Forelimb muscle (tissue), 1 donor: ENCODE data around the gene MRPL16. TPM values are rescaled to one million over a fixed set of nuclear protein-coding genes. Genes with fewer than 3 reads are reported as not detected.
A peak's percentile ranks its signal among the peaks of the same experiment; 100 is the strongest.
"Not testable (repeated sequence)": the region's sequence is repeated elsewhere in the genome, so short reads cannot be mapped to it uniquely, and the experiment has no call there.

Experiments used
- DNase-seq: peaks from one replicate; pipeline ENCODE4 v3.0.0-alpha.2; 2013; ENCODE audit warnings: low read depth
- polyA plus RNA-seq: library from polyadenylated mRNA; unstranded; fragments of 120-200 nt; gene quantifications from one replicate; pipeline ENCODE4 v1.2.1, GENCODE V29; 2013; ENCODE audit not compliant: insufficient read length

Gene MRPL16
- polyA plus RNA-seq, 1 donor, result 31.6 TPM

- DNase-seq, result no peak
Observed at GRCh38 chr11:59812220-59812619, 1.6 kb upstream of the MRPL16 start.

GRCh38 chr11:59810911-59811259, 307 bp upstream of the MRPL16 start:
- no peak for DNase-seq

- DNase-seq, result no peak
Observed at GRCh38 chr11:59807047-59807610, 3.4 kb downstream of the MRPL16 start.

GRCh38 chr11:59804061-59804460, 6.5 kb downstream of the MRPL16 start:
- DNase-seq, result no peak

- DNase-seq, result peak; percentile 36
Observed at GRCh38 chr11:59802639-59803176, 7.9 kb downstream of the MRPL16 start.

- no peak for DNase-seq
Observed at GRCh38 chr11:59801981-59802638, 8.5 kb downstream of the MRPL16 start.

GRCh38 chr11:59801160-59801706, 9.3 kb downstream of the MRPL16 start:
- DNase-seq, result no peak

GRCh38 chr11:59800390-59801025, 10.1 kb downstream of the MRPL16 start:
- no peak for DNase-seq

GRCh38 chr11:59794417-59794816, 16.2 kb downstream of the MRPL16 start:
- no peak for DNase-seq

- no peak for DNase-seq
Observed at GRCh38 chr11:59792507-59792906, 18.1 kb downstream of the MRPL16 start.

- DNase-seq, result no peak
Observed at GRCh38 chr11:59791639-59792038, 18.9 kb downstream of the MRPL16 start.

GRCh38 chr11:59787816-59788215, 22.8 kb downstream of the MRPL16 start:
- DNase-seq, result no peak

GRCh38 chr11:59787255-59787588, 23.4 kb downstream of the MRPL16 start:
- no peak for DNase-seq

GRCh38 chr11:59785818-59786217, 24.8 kb downstream of the MRPL16 start:
- no peak for DNase-seq

GRCh38 chr11:59784441-59784840, 26.1 kb downstream of the MRPL16 start:
- DNase-seq, result not testable (repeated sequence)

GRCh38 chr11:59783632-59784090, 26.9 kb downstream of the MRPL16 start:
- DNase-seq, result no peak

- DNase-seq, result no peak
Observed at GRCh38 chr11:59782080-59782479, 28.5 kb downstream of the MRPL16 start.

- no peak for DNase-seq
Observed at GRCh38 chr11:59779487-59779886, 31.1 kb downstream of the MRPL16 start.

GRCh38 chr11:59778122-59778521, 32.5 kb downstream of the MRPL16 start:
- no peak for DNase-seq

GRCh38 chr11:59777104-59777503, 33.5 kb downstream of the MRPL16 start:
- no peak for DNase-seq

- no peak for DNase-seq
Observed at GRCh38 chr11:59776210-59777066, 34.1 kb downstream of the MRPL16 start.

- DNase-seq, result no peak
Observed at GRCh38 chr11:59773083-59773440, 37.5 kb downstream of the MRPL16 start.
